NCI-H2029 (cell line): Measurements from ENCODE around the gene KCNJ14.

Source experiments
- DNase-seq: peaks from one replicate; lab custom pipeline; 2025; lab: John Stamatoyannopoulos, UW

Gene KCNJ14

GRCh38 chr19:48508729-48509411, 53.5 kb downstream of the KCNJ14 start:
- DNase-seq, result no peak

- DNase-seq, result no peak
Observed at GRCh38 chr19:48509467-48510194, 54.3 kb downstream of the KCNJ14 start.

GRCh38 chr19:48510421-48511268, 55.3 kb downstream of the KCNJ14 start:
- peak; percentile 23 for DNase-seq

GRCh38 chr19:48511321-48511731, 56.0 kb downstream of the KCNJ14 start:
- no peak for DNase-seq

GRCh38 chr19:48511800-48512503, 56.6 kb downstream of the KCNJ14 start, which contains the start of gene LMTK3:
TSS of gene LMTK3 (minus strand) at chr19:48511835. CDS start at chr19:48511576, 259 bp downstream.
- peak; percentile 11 for DNase-seq

GRCh38 chr19:48512504-48513288, 57.3 kb downstream of the KCNJ14 start:
- DNase-seq, result no peak

- peak; percentile 46 for DNase-seq
Observed at GRCh38 chr19:48513289-48514122, 58.1 kb downstream of the KCNJ14 start.

GRCh38 chr19:48514123-48514458, 58.7 kb downstream of the KCNJ14 start:
- no peak for DNase-seq

- DNase-seq, result no peak
Observed at GRCh38 chr19:48516536-48516935, 61.2 kb downstream of the KCNJ14 start.
